ENCODE data around the gene SOX3.

The SOX3 gene

DNA sequence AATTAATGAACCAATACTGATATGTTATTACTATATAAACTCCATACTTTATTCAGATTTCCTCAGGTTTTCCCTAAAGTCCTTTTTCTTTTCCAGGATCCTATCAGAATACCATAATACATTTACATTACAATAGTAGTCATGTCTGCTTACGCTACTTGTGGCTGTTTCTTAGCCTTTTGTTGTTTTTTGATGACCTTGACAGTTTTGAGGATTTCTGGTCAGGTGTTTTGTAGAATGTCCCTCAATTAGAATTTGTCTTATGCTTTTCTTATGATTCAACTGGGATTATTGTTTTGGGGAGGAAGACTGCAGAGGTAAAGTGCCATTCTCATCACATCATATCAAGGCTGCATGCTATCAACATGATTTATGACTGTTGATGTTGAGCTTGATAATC is 9.1 kb downstream of the SOX3 start:
- Histone ChIP-seq H3K27ac (ENCODE audit: low read depth, low read length, severe bottlenecking) (no peak overlapping the region), H3K9me3 (ENCODE audit: control insufficient read depth, low read length) (no peaks in the 10 kb centered on the region), H3K4me3 (ENCODE audit: extremely low read depth, insufficient read depth, low read length, poor library complexity, severe bottlenecking) (no peak overlapping the region), H3K36me3 (ENCODE audit: control insufficient read depth, insufficient read depth, low read length) (no peaks in the 10 kb centered on the region), H3K4me1 (ENCODE audit: control insufficient read depth, insufficient read depth, low read length, poor library complexity, severe bottlenecking) (no peaks in the 10 kb centered on the region)
- no CpG with 5 or more reads among the region's 1 CpG for WGBS, 2 experiments (ENCODE audit: insufficient coverage in 2 of 2)

GRCh38 chrX:140492066-140492994 is 12.5 kb downstream of the SOX3 start:
- H3K27ac ChIP-seq (ENCODE audit: low read depth, low read length, severe bottlenecking): no peak overlapping the region
- H3K4me3 ChIP-seq (ENCODE audit: extremely low read depth, insufficient read depth, low read length, poor library complexity, severe bottlenecking): no peak overlapping the region
- H3K4me1 ChIP-seq (ENCODE audit: control insufficient read depth, insufficient read depth, low read length, poor library complexity, severe bottlenecking): no peaks in the 10 kb centered on the region
- H3K36me3 ChIP-seq (ENCODE audit: control insufficient read depth, insufficient read depth, low read length): no peaks in the 10 kb centered on the region
- no peaks in the 10 kb centered on the region for H3K9me3 ChIP-seq (ENCODE audit: control insufficient read depth, low read length)
- WGBS, 2 experiments (ENCODE audit: insufficient coverage in 2 of 2): no CpG with 5 or more reads among the region's 4 CpGs

- no peak overlapping the region for H3K27ac ChIP-seq (ENCODE audit: low read depth, low read length, severe bottlenecking)
- H3K4me1 ChIP-seq (ENCODE audit: control insufficient read depth, insufficient read depth, low read length, poor library complexity, severe bottlenecking): no peaks in the 10 kb centered on the region
- no peaks in the 10 kb centered on the region for H3K9me3 ChIP-seq (ENCODE audit: control insufficient read depth, low read length)
- no peak overlapping the region for H3K4me3 ChIP-seq (ENCODE audit: extremely low read depth, insufficient read depth, low read length, poor library complexity, severe bottlenecking)
- H3K36me3 ChIP-seq (ENCODE audit: control insufficient read depth, insufficient read depth, low read length): no peaks in the 10 kb centered on the region
Observed at GRCh38 chrX:140480765-140481164, 24.1 kb downstream of the SOX3 start.

GRCh38 chrX:140477987-140478386 is 26.9 kb downstream of the SOX3 start:
- no peaks in the 10 kb centered on the region for H3K4me1 ChIP-seq (ENCODE audit: control insufficient read depth, insufficient read depth, low read length, poor library complexity, severe bottlenecking)
- peaks cover 6% of the 10 kb centered on the region for H3K9me3 ChIP-seq (ENCODE audit: control insufficient read depth, low read length)
- H3K36me3 ChIP-seq (ENCODE audit: control insufficient read depth, insufficient read depth, low read length): no peaks in the 10 kb centered on the region
- no peak overlapping the region for H3K4me3 ChIP-seq (ENCODE audit: extremely low read depth, insufficient read depth, low read length, poor library complexity, severe bottlenecking)
- no peak overlapping the region for H3K27ac ChIP-seq (ENCODE audit: low read depth, low read length, severe bottlenecking)

- Histone ChIP-seq H3K9me3 (ENCODE audit: control insufficient read depth, low read length) (peaks cover 6% of the 10 kb centered on the region), H3K4me1 (ENCODE audit: control insufficient read depth, insufficient read depth, low read length, poor library complexity, severe bottlenecking) (no peaks in the 10 kb centered on the region), H3K27ac (ENCODE audit: low read depth, low read length, severe bottlenecking) (no peak overlapping the region), H3K36me3 (ENCODE audit: control insufficient read depth, insufficient read depth, low read length) (no peaks in the 10 kb centered on the region), H3K4me3 (ENCODE audit: extremely low read depth, insufficient read depth, low read length, poor library complexity, severe bottlenecking) (no peak overlapping the region)
Observed at GRCh38 chrX:140475025-140475424, 29.8 kb downstream of the SOX3 start.

- Histone ChIP-seq H3K4me3 (ENCODE audit: extremely low read depth, insufficient read depth, low read length, poor library complexity, severe bottlenecking) (no peak overlapping the region), H3K4me1 (ENCODE audit: control insufficient read depth, insufficient read depth, low read length, poor library complexity, severe bottlenecking) (peaks cover 2% of the 10 kb centered on the region), H3K36me3 (ENCODE audit: control insufficient read depth, insufficient read depth, low read length) (no peaks in the 10 kb centered on the region), H3K9me3 (ENCODE audit: control insufficient read depth, low read length) (no peaks in the 10 kb centered on the region), H3K27ac (ENCODE audit: low read depth, low read length, severe bottlenecking) (no peak overlapping the region)
- WGBS, 2 experiments (ENCODE audit: insufficient coverage in 2 of 2): no CpG with 5 or more reads among the region's 5 CpGs
Observed at GRCh38 chrX:140467211-140467610, 37.7 kb downstream of the SOX3 start.
